NCI-H446 treated with DMSO at 0.1 percent for 48 hours (cell line): ENCODE results near the gene KRT5.
"Not testable (repeated sequence)": the region's sequence is repeated elsewhere in the genome, so short reads cannot be mapped to it uniquely, and the experiment has no call there.

Experiments used
- DNase-seq: peaks from one replicate; lab custom pipeline; 2025; lab: John Stamatoyannopoulos, UW

Gene KRT5

DNA sequence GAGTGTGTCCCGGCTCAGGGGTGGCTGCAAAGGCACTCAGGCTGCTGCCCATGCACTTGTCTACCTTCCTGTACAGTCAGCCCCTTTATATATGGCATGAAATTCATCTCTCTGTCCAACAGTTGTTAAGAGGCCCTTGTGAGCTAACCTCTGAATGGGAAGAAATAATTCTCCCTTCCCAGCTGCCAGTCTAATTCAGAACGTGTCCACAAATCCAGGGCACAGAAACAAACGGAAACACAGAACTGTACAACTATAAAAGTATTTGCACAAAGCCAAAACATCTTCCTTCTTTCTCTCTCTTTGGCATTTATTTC lies 849 bp downstream of the KRT5 start:
- no peak for DNase-seq

DNA sequence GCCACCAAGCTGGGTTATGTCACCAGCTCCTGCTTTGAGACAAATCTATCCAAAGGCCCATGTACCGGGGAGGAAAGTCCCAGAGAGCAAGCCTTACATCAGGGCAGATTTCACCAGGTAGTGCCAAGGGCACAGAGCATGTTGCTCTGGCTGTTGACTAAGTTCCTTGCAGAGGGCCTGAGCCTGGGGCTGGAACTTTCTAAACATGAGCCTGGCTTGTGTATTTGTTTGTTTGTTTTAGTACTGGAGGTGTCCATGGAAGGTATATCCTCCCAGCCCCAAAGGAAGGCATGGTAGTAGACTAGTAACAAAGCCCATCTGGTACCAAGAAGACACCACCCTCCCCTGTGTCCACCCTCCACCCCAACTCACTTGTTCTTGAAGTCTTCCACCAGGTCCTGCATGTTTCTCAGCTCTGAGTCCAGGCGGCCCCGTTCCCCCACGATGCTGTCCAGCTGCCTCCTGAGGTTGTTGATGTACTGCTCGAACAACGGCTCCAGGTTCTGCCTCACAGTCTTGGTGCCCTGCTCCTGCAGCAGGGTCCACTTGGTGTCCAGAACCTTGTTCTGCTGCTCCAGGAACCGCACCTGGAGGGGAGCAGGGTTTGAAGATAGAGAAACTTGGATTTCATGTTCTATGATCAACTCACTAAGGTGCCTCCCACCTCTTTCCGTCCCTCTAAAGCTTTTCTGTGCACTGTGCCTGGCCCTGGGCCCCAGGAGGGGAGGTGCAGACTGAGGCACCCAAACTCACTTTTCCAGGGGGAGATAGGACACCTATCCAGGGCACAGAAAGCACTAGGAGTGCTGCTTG lies 1.4 kb downstream of the KRT5 start:
- no peak for DNase-seq

- no peak for DNase-seq
Measured at GRCh38 chr12:52517888-52518287, 2.3 kb downstream of the KRT5 start.

- DNase-seq: no peak
Measured at GRCh38 chr12:52517005-52517835, 3.0 kb downstream of the KRT5 start.

- no peak for DNase-seq
Measured at GRCh38 chr12:52515927-52516831, 4.0 kb downstream of the KRT5 start.

- no peak for DNase-seq
Measured at GRCh38 chr12:52515319-52515646, 4.9 kb downstream of the KRT5 start.

GRCh38 chr12:52514471-52515318 lies 5.5 kb downstream of the KRT5 start:
- DNase-seq: no peak

DNA sequence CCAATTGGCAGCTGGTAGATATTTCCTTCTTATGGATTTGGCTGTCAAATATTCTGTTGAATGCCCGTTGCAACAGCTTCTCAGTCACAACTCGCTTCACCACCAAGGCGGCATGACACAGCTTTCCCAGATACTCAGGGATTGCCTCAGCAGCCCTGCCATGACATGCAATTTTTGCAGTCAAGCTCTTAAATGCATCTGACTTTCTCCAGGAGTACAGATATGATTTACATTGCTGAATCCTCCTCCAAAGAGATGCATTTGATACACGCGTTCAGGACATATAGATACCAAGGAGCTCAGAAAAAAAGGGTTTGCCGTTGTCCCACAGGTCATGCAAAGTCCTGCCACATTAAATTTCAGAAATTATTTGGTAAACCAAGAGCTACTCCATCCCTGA lies 6.5 kb downstream of the KRT5 start:
- DNase-seq: no peak

GRCh38 chr12:52508211-52508610 lies 12.0 kb downstream of the KRT5 start:
- no peak for DNase-seq

- DNase-seq: no peak
Measured at GRCh38 chr12:52506858-52507715, 13.1 kb downstream of the KRT5 start.

DNA sequence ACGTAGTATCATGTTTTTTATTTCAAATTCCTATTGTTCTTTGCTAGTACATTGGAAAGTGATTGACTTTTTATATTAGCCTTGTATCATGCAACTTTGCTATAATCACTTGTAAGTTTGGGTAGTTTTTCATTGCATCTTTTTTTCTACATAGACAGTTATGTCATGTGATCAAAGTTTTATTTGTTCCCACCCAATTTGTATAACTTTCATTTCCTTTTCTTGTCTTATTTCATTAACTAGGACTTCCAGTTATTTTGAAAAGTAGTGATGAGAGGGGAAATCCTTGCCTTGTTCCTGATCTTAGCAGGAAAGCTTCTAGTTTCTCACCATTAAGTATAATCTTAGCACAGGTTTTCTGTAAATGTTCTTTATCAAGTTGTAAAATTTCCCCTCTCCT lies 17.3 kb downstream of the KRT5 start:
- no peak for DNase-seq

- no peak for DNase-seq
Measured at GRCh38 chr12:52501490-52501889, 18.7 kb downstream of the KRT5 start.

- DNase-seq: not testable (repeated sequence)
Measured at GRCh38 chr12:52500574-52500973, 19.6 kb downstream of the KRT5 start.

- no peak for DNase-seq
Measured at GRCh38 chr12:52499806-52500560, 20.2 kb downstream of the KRT5 start.

DNA sequence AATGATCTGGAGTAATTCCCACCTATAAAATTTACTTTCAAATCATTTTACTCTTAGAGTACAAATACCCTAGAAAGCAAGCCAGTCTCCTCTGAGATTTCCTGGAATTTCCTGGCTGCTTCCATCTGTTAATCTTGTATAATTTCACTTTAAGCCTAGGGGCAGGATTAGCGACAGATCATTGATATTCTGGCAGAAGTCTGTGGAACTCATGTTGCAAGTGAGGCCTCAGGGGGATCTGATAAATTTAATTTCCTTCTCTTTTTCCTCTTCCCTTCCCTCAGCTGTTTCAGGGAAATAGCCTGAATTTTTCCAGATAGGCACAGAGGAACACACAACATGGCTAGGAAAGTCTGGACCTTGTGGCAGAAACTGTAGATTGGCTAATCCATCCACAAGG lies 21.2 kb downstream of the KRT5 start:
- no peak for DNase-seq

GRCh38 chr12:52497975-52498374 lies 22.2 kb downstream of the KRT5 start:
- DNase-seq: no peak

DNA sequence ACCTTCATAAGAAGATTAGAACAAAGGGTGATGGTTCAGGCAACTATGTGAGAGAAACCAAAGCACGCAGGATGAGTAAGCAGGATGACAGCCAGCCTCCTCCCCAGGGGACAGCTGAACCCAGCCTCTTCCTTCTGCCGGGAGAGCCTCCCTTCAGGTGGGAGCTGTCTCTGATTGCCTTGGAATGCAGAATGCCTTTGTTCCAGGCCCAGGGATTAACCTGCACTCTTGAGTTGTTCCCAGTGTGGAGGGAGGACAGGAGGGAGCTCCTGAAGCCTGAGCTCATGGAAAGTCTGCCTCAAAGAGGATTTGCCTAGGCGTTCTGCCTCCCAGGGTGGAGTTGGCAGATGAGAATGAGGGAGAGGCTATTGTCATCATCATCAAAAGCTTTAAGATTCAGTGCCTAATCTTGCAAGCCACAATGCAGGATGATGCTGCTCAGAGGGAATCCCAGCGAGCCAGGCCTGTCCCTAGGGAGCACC lies 23.6 kb downstream of the KRT5 start:
- no peak for DNase-seq

- no peak for DNase-seq
Measured at GRCh38 chr12:52496054-52496453, 24.1 kb downstream of the KRT5 start.

GRCh38 chr12:52495389-52495788 lies 24.8 kb downstream of the KRT5 start:
- DNase-seq: no peak

DNA sequence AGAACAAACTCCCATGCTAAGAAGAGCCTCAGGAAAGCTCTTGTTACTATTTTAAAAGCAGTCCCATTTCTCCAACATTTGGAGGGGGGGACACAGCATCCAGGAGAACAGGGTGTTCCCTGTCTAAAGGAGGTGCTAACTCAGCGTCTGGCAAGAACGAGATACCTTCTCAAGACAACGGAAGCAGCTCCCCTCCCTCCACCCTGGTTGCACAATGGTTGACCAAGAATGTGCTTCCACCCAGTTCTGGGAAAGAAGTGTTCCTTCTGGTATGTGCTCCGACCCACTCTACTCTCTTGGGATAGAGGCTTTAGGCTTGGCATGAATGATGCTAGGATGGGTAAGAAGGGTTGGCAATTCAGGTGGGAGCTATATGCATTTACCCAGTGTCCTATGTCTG lies 25.7 kb downstream of the KRT5 start:
- DNase-seq: no peak
